HCT116 (cell line): ENCODE measurements around the gene RPS16. TPM values are rescaled to one million over a fixed set of nuclear protein-coding genes. Genes with fewer than 3 reads are reported as not detected.

Experiments
- ATAC-seq: fragments of 200-7000 bp; cut with Tn5 transposase; 2 replicates; pipeline ENCODE4 v1.9.1; 2020; ENCODE audit warnings: mild to moderate bottlenecking, moderate library complexity
- BruUV-seq: library from RNA; stranded (reverse); fragments of 400-500 nt; replicated peaks from 2 replicates; lab custom pipeline; 2021; lab: Mats Ljungman, UMichigan
- CTCF ChIA-PET: fragments of 300-600 bp; sonication (Branson Sonifier 250); formaldehyde crosslinking; loops from one replicate; lab custom pipeline; 2021; ENCODE audit warnings: antibody characterized with exemption; lab: Charles Lee
- POLR2A ChIA-PET: fragments of 300-600, 350-600 bp; sonication (Branson Sonifier 250); formaldehyde crosslinking; loops from one replicate; lab custom pipeline; 2021; ENCODE audit warnings: antibody characterized with exemption; lab: Charles Lee
- RAD21 ChIA-PET, 2 experiments: fragments of 300-600 bp; sonication (Branson Sonifier 250); formaldehyde crosslinking; loops; one replicate each; lab custom pipeline; 2023; ENCODE audit warnings: low total read pairs in 2 of 2; ENCODE audit not compliant: uncharacterized antibody in 2 of 2, unreplicated experiment in 2 of 2, low non-redundant PET in 1 of 2; lab: Charles Lee
- DNase-seq: peaks from one replicate; pipeline ENCODE4 v3.0.0-alpha.2; 2010; ENCODE audit warnings: low read depth, low spot score
- H2AFZ ChIP-seq: fragments of 200-600 bp; shearing (Covaris generic), sonication (generic); 2 replicates; pipeline ENCODE4 v1.6.1; 2017; ENCODE audit warnings: low read depth, mixed run types, mixed read lengths, antibody characterized with exemption, low read length; ENCODE audit not compliant: poor library complexity, severe bottlenecking
- H3K27ac ChIP-seq: 2 replicates; pipeline ENCODE4 v1.5.1; 2012; ENCODE audit warnings: low read depth, low read length
- H3K27me3 ChIP-seq: fragments of 200-600 bp; sonication (generic); 2 replicates; pipeline ENCODE4 v1.6.1; 2016; ENCODE audit warnings: mixed run types, low read length, mixed read lengths; ENCODE audit not compliant: insufficient read depth
- H3K36me3 ChIP-seq, 2 experiments: fragments of 200-500 bp in 1 of 2; fragments of 200-600 bp in 1 of 2; sonication (Bioruptor generic) in 1 of 2; sonication (generic) in 1 of 2; 2 replicates each; pipeline versions ENCODE4 v1.5.1 to v1.6.1; 2014 to 2016; ENCODE audit warnings: low read length in 2 of 2, inconsistent platforms in 1 of 2, mixed read lengths in 1 of 2, mixed run types in 1 of 2; ENCODE audit not compliant: insufficient read depth in 2 of 2, control insufficient read depth in 1 of 2
- H3K4me1 ChIP-seq, 2 experiments: fragments of 200-600 bp in 1 of 2; sonication (generic) in 1 of 2; 2 replicates each; pipeline versions ENCODE4 v1.5.1 to v1.6.1; 2012 to 2017; ENCODE audit warnings: low read length in 2 of 2, inconsistent platforms in 1 of 2, mild to moderate bottlenecking in 1 of 2, mixed read lengths in 1 of 2, mixed run types in 1 of 2, moderate library complexity in 1 of 2; ENCODE audit not compliant: insufficient read depth in 2 of 2, control insufficient read depth in 1 of 2
- H3K4me2 ChIP-seq: fragments of 200-600 bp; sonication (generic); 2 replicates; pipeline ENCODE4 v1.6.1; 2017; ENCODE audit warnings: mixed run types, low read length, mixed read lengths
- H3K4me3 ChIP-seq, 2 experiments: fragments of 200-600 bp in 1 of 2; sonication (generic) in 1 of 2; replicated peaks in 1 of 2; 2 replicates each; pipeline ENCODE4 v1.5.1; 2011 to 2016; ENCODE audit warnings: low read length in 2 of 2, control low read depth in 1 of 2, low read depth in 1 of 2, mild to moderate bottlenecking in 1 of 2, mixed read lengths in 1 of 2, mixed run types in 1 of 2
- H3K79me2 ChIP-seq: fragments of 200-600 bp; sonication (generic); 2 replicates; pipeline ENCODE4 v1.6.1; 2017; ENCODE audit warnings: mild to moderate bottlenecking, mixed run types, low read length, moderate library complexity, mixed read lengths; ENCODE audit not compliant: insufficient read depth
- H3K9ac ChIP-seq: fragments of 200-600 bp; sonication (generic); 2 replicates; pipeline ENCODE4 v1.6.1; 2016; ENCODE audit warnings: low read length, mixed read lengths
- H3K9me2 ChIP-seq: fragments of 200-600 bp; sonication (generic), shearing (Covaris generic); 2 replicates; pipeline ENCODE4 v1.6.1; 2017; ENCODE audit warnings: mixed run types, mild to moderate bottlenecking, moderate library complexity; ENCODE audit not compliant: insufficient read depth
- H3K9me3 ChIP-seq, 2 experiments: fragments of 200-500 bp in 1 of 2; fragments of 200-600 bp in 1 of 2; sonication (Bioruptor generic) in 1 of 2; sonication (generic) in 1 of 2; 2 replicates each; pipeline ENCODE4 v1.6.1; 2014 to 2017; ENCODE audit warnings: low read length in 2 of 2, mixed read lengths in 2 of 2, inconsistent platforms in 1 of 2, low read depth in 1 of 2, mild to moderate bottlenecking in 1 of 2, mixed run types in 1 of 2, moderate library complexity in 1 of 2; ENCODE audit not compliant: control insufficient read depth in 1 of 2, insufficient read depth in 1 of 2
- H4K20me1 ChIP-seq: fragments of 200-600 bp; sonication (generic), shearing (Covaris generic); 2 replicates; pipeline ENCODE4 v1.6.1; 2017; ENCODE audit warnings: mixed run types, mild to moderate bottlenecking, moderate library complexity; ENCODE audit not compliant: insufficient read depth
- CBX3 ChIP-seq: IDR thresholded peaks from 2 replicates; pipeline ENCODE4 v1.6.1; 2012; ENCODE audit warnings: low read depth
- EZH2 ChIP-seq: fragments of 200-600 bp; sonication (generic); IDR thresholded peaks from 2 replicates; pipeline ENCODE4 v1.6.1; 2017; ENCODE audit warnings: antibody characterized with exemption, mixed run types
- POLR2AphosphoS5 ChIP-seq: IDR thresholded peaks from 2 replicates; pipeline ENCODE4 v1.6.1; 2011; ENCODE audit warnings: mild to moderate bottlenecking, low read depth, low read length, moderate library complexity
- RAD21 ChIP-seq: IDR thresholded peaks from 2 replicates; pipeline ENCODE4 v1.6.1; 2012; ENCODE audit warnings: low read depth, mild to moderate bottlenecking
- TCF7L2 ChIP-seq: IDR thresholded peaks from 2 replicates; pipeline ENCODE4 v1.7.0; 2011; ENCODE audit warnings: borderline replicate concordance, inconsistent platforms; ENCODE audit not compliant: insufficient read depth, insufficient read length; ENCODE audit errors: extremely low read depth
- intact Hi-C: fragments of 100-400 bp; cut with micrococcal nuclease; formaldehyde crosslinking; loops from 2 replicates; pipeline ENCODE4 v1.10.0; 2022
- total RNA-seq: library from RNA; stranded (reverse); gene quantifications from one replicate; pipeline ENCODE4 v1.2.1, GENCODE V29; 2021; ENCODE audit not compliant: unreplicated experiment
- TF ChIP-seq, protein P1 (sequence below): IDR thresholded peaks from 2 replicates; pipeline ENCODE4 v1.6.1; 2012; ENCODE audit warnings: low read depth
- TF ChIP-seq, protein P2 (sequence below): IDR thresholded peaks from 2 replicates; pipeline ENCODE4 v1.6.1; 2011; ENCODE audit warnings: mild to moderate bottlenecking, low read length, moderate library complexity; ENCODE audit not compliant: insufficient replicate concordance; ENCODE audit errors: extremely low read depth
- TF ChIP-seq, protein P3 (sequence below): IDR thresholded peaks from 2 replicates; pipeline ENCODE4 v1.6.1; 2012

The RPS16 gene
- total RNA-seq, 1 experiment from 2014 or later: 3,365 TPM

DNA sequence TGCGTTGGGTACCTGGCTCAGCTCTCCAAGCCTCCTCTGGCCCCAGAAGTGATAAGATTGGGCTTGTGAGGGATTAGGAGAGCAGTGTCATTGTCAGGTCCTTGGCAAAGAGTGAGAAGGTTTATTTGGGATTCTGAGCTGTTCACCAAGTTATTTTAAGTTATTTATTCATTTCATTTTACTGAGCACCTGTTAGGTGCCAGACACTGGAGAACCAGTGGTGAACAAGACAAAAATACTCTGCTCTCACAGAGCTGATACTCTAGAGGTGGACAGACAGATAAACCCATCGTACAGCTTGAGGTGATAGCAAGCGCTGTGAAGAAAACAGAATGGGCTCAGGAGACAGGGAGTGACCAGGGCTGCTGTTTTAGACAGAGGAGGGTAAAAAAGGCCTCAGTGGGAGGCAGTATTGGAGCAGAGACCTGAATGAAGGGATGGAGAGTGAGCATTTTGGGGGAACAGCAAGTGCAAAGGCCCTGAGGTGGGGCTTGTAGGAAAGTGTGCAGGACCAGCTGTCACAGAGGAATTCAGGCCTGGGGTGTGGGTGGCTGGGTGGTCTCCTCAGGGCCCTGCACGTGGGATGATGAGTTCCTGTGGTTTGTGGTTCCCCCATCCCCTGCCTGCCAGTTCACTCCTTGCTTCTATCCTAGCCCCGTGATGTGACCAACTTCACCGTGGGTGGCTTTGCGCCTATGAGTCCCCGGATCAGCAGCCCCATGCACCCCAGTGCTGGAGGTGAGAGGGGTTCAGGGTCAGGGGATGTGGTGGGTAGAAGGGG, 36.2 kb upstream of the RPS16 start (continued):
- TF ChIP-seq RAD21: no peak

DNA sequence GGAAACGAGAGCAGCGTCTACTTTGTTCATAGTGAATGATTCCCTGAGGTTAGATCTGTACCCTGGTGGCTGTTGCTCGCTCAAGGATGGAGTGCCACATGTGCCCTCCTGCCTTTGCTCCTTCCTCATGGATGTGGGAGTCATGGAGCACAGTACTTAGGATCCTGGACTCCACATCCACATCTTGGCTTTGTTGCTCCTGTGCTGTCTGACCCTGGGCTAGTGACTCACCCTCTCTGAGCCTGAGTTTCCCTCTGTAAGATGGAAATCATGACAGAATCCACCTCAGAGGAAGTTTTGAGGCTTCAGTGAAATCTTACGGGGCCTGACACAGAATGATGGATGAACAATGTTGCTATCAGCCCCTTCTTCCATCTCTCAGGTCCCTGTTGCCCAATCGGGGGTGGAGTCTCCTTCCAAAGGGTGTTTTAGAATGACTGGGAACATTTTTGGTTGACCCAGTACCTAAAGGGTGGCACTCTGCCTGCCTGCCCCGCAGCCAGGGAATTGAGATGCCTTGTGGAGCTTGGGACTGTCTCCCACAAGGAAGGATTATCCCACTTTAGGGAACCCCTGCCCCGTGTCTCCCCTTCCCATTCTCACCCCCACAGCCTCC, 35.1 kb upstream of the RPS16 start:
- BruUV-seq: no TSS peak
- POLR2A ChIA-PET: no interaction called here
- no peak overlapping the region for H3K4me2 ChIP-seq
- peaks cover 52 to 79% of the 10 kb centered on the region in 2 experiments; a peak in 3 of 4 replicates for H3K36me3 ChIP-seq
- no peak for DNase-seq
- H3K4me1 ChIP-seq: no peaks in the 10 kb centered on the region
- no peaks in the 10 kb centered on the region for H3K9me3 ChIP-seq
- no peak overlapping the region for H3K9ac ChIP-seq
- H3K79me2 ChIP-seq: peaks cover 6% of the 10 kb centered on the region; the same call in 1 of the 2 replicates
- no peak overlapping the region for H3K27ac ChIP-seq
- CTCF ChIA-PET: no interaction called here
- no peaks in the 10 kb centered on the region for H3K9me2 ChIP-seq
- H2AFZ ChIP-seq: no peak overlapping the region
- no peaks in the 10 kb centered on the region for H4K20me1 ChIP-seq
- RAD21 ChIA-PET: no interaction called here
- no peaks in the 10 kb centered on the region for H3K27me3 ChIP-seq
- no peak for ATAC-seq
- intact Hi-C loops: no loop called here
- TF ChIP-seq, protein P1, sequence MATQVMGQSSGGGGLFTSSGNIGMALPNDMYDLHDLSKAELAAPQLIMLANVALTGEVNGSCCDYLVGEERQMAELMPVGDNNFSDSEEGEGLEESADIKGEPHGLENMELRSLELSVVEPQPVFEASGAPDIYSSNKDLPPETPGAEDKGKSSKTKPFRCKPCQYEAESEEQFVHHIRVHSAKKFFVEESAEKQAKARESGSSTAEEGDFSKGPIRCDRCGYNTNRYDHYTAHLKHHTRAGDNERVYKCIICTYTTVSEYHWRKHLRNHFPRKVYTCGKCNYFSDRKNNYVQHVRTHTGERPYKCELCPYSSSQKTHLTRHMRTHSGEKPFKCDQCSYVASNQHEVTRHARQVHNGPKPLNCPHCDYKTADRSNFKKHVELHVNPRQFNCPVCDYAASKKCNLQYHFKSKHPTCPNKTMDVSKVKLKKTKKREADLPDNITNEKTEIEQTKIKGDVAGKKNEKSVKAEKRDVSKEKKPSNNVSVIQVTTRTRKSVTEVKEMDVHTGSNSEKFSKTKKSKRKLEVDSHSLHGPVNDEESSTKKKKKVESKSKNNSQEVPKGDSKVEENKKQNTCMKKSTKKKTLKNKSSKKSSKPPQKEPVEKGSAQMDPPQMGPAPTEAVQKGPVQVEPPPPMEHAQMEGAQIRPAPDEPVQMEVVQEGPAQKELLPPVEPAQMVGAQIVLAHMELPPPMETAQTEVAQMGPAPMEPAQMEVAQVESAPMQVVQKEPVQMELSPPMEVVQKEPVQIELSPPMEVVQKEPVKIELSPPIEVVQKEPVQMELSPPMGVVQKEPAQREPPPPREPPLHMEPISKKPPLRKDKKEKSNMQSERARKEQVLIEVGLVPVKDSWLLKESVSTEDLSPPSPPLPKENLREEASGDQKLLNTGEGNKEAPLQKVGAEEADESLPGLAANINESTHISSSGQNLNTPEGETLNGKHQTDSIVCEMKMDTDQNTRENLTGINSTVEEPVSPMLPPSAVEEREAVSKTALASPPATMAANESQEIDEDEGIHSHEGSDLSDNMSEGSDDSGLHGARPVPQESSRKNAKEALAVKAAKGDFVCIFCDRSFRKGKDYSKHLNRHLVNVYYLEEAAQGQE: no peak
- no peak for TF ChIP-seq EZH2
- TF ChIP-seq TCF7L2: no peak
- TF ChIP-seq, protein P2, sequence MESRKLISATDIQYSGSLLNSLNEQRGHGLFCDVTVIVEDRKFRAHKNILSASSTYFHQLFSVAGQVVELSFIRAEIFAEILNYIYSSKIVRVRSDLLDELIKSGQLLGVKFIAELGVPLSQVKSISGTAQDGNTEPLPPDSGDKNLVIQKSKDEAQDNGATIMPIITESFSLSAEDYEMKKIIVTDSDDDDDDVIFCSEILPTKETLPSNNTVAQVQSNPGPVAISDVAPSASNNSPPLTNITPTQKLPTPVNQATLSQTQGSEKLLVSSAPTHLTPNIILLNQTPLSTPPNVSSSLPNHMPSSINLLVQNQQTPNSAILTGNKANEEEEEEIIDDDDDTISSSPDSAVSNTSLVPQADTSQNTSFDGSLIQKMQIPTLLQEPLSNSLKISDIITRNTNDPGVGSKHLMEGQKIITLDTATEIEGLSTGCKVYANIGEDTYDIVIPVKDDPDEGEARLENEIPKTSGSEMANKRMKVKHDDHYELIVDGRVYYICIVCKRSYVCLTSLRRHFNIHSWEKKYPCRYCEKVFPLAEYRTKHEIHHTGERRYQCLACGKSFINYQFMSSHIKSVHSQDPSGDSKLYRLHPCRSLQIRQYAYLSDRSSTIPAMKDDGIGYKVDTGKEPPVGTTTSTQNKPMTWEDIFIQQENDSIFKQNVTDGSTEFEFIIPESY: no peak
- no peak for TF ChIP-seq CBX3
- no peak for TF ChIP-seq POLR2AphosphoS5
- TF ChIP-seq, protein P3, sequence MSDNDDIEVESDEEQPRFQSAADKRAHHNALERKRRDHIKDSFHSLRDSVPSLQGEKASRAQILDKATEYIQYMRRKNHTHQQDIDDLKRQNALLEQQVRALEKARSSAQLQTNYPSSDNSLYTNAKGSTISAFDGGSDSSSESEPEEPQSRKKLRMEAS: no peak
- H3K4me3 ChIP-seq: no peak overlapping the region
